T-cell (primary cell): Measurements from ENCODE around the gene LMF2. TPM values are rescaled to one million over a fixed set of nuclear protein-coding genes. Genes with fewer than 3 reads are reported as not detected.

Experiments used
- ATAC-seq, 4 experiments: fragments of 200-7000 bp in 3 of 4; fragments of 150-1000 bp in 1 of 4; cut with Tn5 transposase; replicated peaks in 1 of 4; 1 replicate in 3 of 4; 2 replicates in 1 of 4; pipeline ENCODE4 v1.10.0; 2021; ENCODE audit warnings: moderate library complexity in 3 of 4, mild to moderate bottlenecking in 2 of 4, moderate number of reproducible peaks in 1 of 4
- CTCF ChIA-PET, 2 donors: fragments of 300-600 bp; sonication (Branson Sonifier 250); formaldehyde crosslinking; loops; one replicate each; lab custom pipeline; 2022; ENCODE audit warnings: antibody characterized with exemption in 2 of 2; lab: Charles Lee
- POLR2A ChIA-PET, 2 donors: fragments of 300-600 bp; sonication (Branson Sonifier 250); formaldehyde crosslinking; loops; one replicate each; lab custom pipeline; 2022; ENCODE audit warnings: antibody characterized with exemption in 2 of 2; lab: Charles Lee
- DNase-seq, 35 experiments: peaks; one replicate each; pipeline versions ENCODE4 v3.0.0 to v3.0.0-alpha.2; 2013 to 2023
- H3K27ac ChIP-seq: one replicate; pipeline ENCODE4 v1.5.1; 2013; ENCODE audit warnings: low read length
- H3K27me3 ChIP-seq, 2 experiments: replicated peaks in 1 of 2; 1 replicate in 1 of 2; 2 replicates in 1 of 2; pipeline versions ENCODE4 v1.6.1 to v1.7.0; 2013; ENCODE audit warnings: low read length in 1 of 2, mixed read lengths in 1 of 2; ENCODE audit not compliant: control insufficient read depth in 2 of 2, insufficient read depth in 2 of 2; ENCODE audit errors: extremely low read depth in 1 of 2
- H3K36me3 ChIP-seq, 2 donors: 1 replicate in 1 of 2; 2 replicates in 1 of 2; pipeline versions ENCODE4 v1.6.1 to v1.7.0; 2013; ENCODE audit warnings: low read length in 1 of 2; ENCODE audit not compliant: control insufficient read depth in 2 of 2, insufficient read depth in 1 of 2; ENCODE audit errors: extremely low read depth in 1 of 2
- H3K4me1 ChIP-seq, 2 experiments: 1 replicate in 1 of 2; 2 replicates in 1 of 2; pipeline versions ENCODE4 v1.6.1 to v1.7.0; 2013; ENCODE audit warnings: low read length in 2 of 2, mixed read lengths in 1 of 2; ENCODE audit not compliant: insufficient read depth in 2 of 2, control insufficient read depth in 1 of 2; ENCODE audit errors: extremely low read depth in 1 of 2
- H3K4me3 ChIP-seq, 2 donors: 1 replicate in 1 of 2; 2 replicates in 1 of 2; pipeline versions ENCODE4 v1.5.1 to v1.7.0; 2013; ENCODE audit warnings: mild to moderate bottlenecking in 2 of 2, low read length in 1 of 2, moderate library complexity in 1 of 2; ENCODE audit not compliant: control insufficient read depth in 1 of 2; ENCODE audit errors: extremely low read depth in 1 of 2
- H3K9me3 ChIP-seq: 2 replicates; pipeline ENCODE4 v1.7.0; 2013
- H3K27ac Mint-ChIP-seq, 2 donors: one replicate each; pipeline ENCODE4 v1.8.0; 2020 to 2021; ENCODE audit warnings: mild to moderate bottlenecking in 2 of 2, mixed read lengths in 2 of 2
- H3K27me3 Mint-ChIP-seq, 2 donors: one replicate each; pipeline ENCODE4 v1.8.0; 2021 to 2022; ENCODE audit warnings: mixed read lengths in 2 of 2
- H3K36me3 Mint-ChIP-seq: one replicate; pipeline ENCODE4 v1.8.0; 2021; ENCODE audit warnings: mixed read lengths
- H3K4me1 Mint-ChIP-seq, 3 donors: one replicate each; pipeline ENCODE4 v1.8.0; 2020 to 2022; ENCODE audit warnings: mixed read lengths in 3 of 3, mild to moderate bottlenecking in 1 of 3
- H3K4me3 Mint-ChIP-seq, 3 donors: one replicate each; pipeline ENCODE4 v1.8.0; 2020 to 2022; ENCODE audit warnings: mild to moderate bottlenecking in 3 of 3, mixed read lengths in 3 of 3, moderate library complexity in 3 of 3
- H3K9me3 Mint-ChIP-seq, 3 donors: one replicate each; pipeline ENCODE4 v1.8.0; 2020 to 2022; ENCODE audit warnings: mixed read lengths in 3 of 3
- WGBS: methylation state at CpG from one replicate; pipeline ENCODE4 v1.1.5; 2013; ENCODE audit warnings: missing lambda C conversion rate; ENCODE audit not compliant: insufficient coverage; 5-methylcytosine and 5-hydroxymethylcytosine counted together
- total RNA-seq, 35 experiments: library from RNA in 6 of 35; stranded (reverse) in 6 of 35; fragments of 120-200 nt in 1 of 35; gene quantifications; one replicate each; pipeline versions ENCODE4 v1.2.1 to v1.2.4 and lab custom pipeline; 2013 to 2026

Gene LMF2
- total RNA-seq, 5 donors from 2014 or later (not counting 1 experiment from before 2014, with no cell fraction given) = 90.5 to 188 (median 185) TPM

DNA sequence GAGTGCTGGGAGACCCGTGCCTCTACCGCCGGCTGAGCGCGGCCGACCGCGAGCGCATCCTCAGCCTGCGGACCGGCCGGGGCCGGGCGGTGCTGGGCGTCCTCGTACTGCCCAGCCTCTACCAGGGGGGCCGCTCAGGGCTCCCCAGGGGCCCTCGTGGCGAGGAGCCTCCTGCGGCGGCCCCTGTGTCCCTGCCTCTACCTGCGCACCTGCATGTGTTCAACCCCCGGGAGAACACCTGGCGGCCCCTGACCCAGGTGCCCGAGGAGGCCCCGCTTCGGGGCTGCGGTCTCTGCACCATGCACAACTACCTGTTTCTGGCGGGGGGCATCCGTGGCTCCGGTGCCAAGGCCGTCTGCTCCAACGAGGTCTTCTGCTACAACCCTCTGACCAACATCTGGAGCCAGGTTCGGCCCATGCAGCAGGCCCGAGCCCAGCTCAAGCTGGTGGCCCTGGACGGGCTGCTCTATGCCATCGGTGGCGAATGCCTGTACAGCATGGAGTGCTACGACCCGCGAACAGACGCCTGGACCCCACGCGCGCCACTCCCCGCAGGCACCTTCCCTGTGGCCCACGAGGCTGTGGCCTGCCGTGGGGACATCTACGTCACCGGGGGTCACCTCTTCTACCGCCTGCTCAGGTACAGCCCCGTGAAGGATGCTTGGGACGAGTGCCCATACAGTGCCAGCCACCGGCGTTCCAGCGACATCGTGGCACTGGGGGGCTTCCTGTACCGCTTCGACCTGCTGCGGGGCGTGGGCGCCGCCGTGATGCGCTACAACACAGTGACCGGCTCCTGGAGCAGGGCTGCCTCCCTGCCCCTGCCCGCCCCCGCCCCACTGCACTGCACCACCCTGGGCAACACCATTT, 41.7 kb upstream of the LMF2 start:
- Histone ChIP-seq H3K4me3 (peak overlapping the region; percentile 35 to 60), H3K27me3 (no peaks in the 10 kb centered on the region), H3K4me1 (peaks cover 6 to 58% of the 10 kb centered on the region in 2 experiments), H3K9me3 (no peaks in the 10 kb centered on the region), H3K36me3 (no peaks in the 10 kb centered on the region), H3K27ac (peak overlapping the region; percentile 54)
- peak overlapping the region; percentile 75 to 82 (median 80) for H3K4me3 Mint-ChIP-seq
- CTCF ChIA-PET = interaction anchor here in 1 of 2 donors (0.6 to 2.2 kb wide), 6 partner anchors 9 to 72 kb away, joined by 3 to 9 read pairs (median 7); partner anchors contain the start of genes ADM2 and SCO2
- peak; percentile 8 to 22 (median 20) for ATAC-seq
- peaks cover 3% of the 10 kb centered on the region for H3K36me3 Mint-ChIP-seq
- H3K27ac Mint-ChIP-seq = peak overlapping the region; percentile 86 to 90
- DNase-seq = no peak
- POLR2A ChIA-PET = interaction anchor here (0.8 to 1.2 kb wide), 2 partner anchors 10 kb away, joined by 6 to 12 read pairs; no protein-coding TSS in a partner anchor
- no peaks in the 10 kb centered on the region for H3K27me3 Mint-ChIP-seq
- 49% methylated on average over 62 of the region's 68 CpGs for WGBS
- peaks cover 38 to 48% (median 44%) of the 10 kb centered on the region in 3 donors for H3K4me1 Mint-ChIP-seq
- H3K9me3 Mint-ChIP-seq = no peaks in the 10 kb centered on the region

- Mint-ChIP-seq H3K9me3 (no peaks in the 10 kb centered on the region), H3K4me1 (peaks cover 38 to 48% (median 44%) of the 10 kb centered on the region in 3 donors), H3K27me3 (no peaks in the 10 kb centered on the region), H3K27ac (peak overlapping the region; percentile 79 to 90), H3K36me3 (peaks cover 3% of the 10 kb centered on the region), H3K4me3 (peak overlapping the region; percentile 52 to 69 (median 62))
- H3K4me1 ChIP-seq = peaks cover 6 to 63% of the 10 kb centered on the region in 2 experiments
- ChIA-PET POLR2A (interaction anchor here (0.6 to 1.2 kb wide), 3 partner anchors 9 to 14 kb away, joined by 3 to 12 read pairs (median 4); partner anchors contain the start of gene SYCE3 (in 1 of the 2)), CTCF (interaction anchor here in 1 of 2 donors (0.6 to 2.2 kb wide), 7 partner anchors 8 to 333 kb away, joined by 3 to 9 read pairs (median 7); partner anchors contain the start of genes ADM2 and SCO2)
- H3K4me3 ChIP-seq = peak overlapping the region; percentile 35 to 60
- peak overlapping the region; percentile 80 for H3K27ac ChIP-seq
- ATAC-seq (peak; percentile 70 to 79 (median 76)), DNase-seq (peak in 31 of 35 experiments; percentile 42 to 73 (median 57))
- no peaks in the 10 kb centered on the region for H3K9me3 ChIP-seq
- no peaks in the 10 kb centered on the region for H3K27me3 ChIP-seq
- WGBS = 7% methylated on average over 40 of the region's 56 CpGs
- no peaks in the 10 kb centered on the region for H3K36me3 ChIP-seq
These were observed 40.8 kb upstream of the LMF2 start for GRCh38 chr22:50548040-50548920.

GRCh38 chr22:50547263-50547985, 39.9 kb upstream of the LMF2 start:
- ChIA-PET POLR2A (interaction anchor here in 1 of 2 donors (1.0 kb wide), 1 partner anchor 8 kb away, joined by 3 read pairs; no protein-coding TSS in a partner anchor), CTCF (interaction anchor here in 1 of 2 donors (0.6 to 2.2 kb wide), 4 partner anchors 7 to 332 kb away, joined by 4 to 7 read pairs (median 6); no protein-coding TSS in a partner anchor)
- Histone ChIP-seq H3K9me3 (no peaks in the 10 kb centered on the region), H3K4me1 (peaks cover 6 to 63% of the 10 kb centered on the region in 2 experiments), H3K4me3 (no peak overlapping the region), H3K27me3 (no peaks in the 10 kb centered on the region), H3K36me3 (no peaks in the 10 kb centered on the region), H3K27ac (no peak overlapping the region)
- Mint-ChIP-seq H3K4me1 (peaks cover 38 to 51% (median 47%) of the 10 kb centered on the region in 3 donors), H3K4me3 (peak overlapping the region in 1 of 3 donors; percentile 34), H3K27me3 (no peaks in the 10 kb centered on the region), H3K27ac (peak overlapping the region; percentile 52 to 75), H3K9me3 (no peaks in the 10 kb centered on the region), H3K36me3 (peaks cover 3% of the 10 kb centered on the region)
- WGBS = 82% methylated on average over 34 of the region's 35 CpGs
- no peak for DNase-seq
- no peak for ATAC-seq

- Histone ChIP-seq H3K27ac (no peak overlapping the region), H3K4me3 (no peak overlapping the region), H3K36me3 (no peaks in the 10 kb centered on the region), H3K9me3 (no peaks in the 10 kb centered on the region), H3K27me3 (no peaks in the 10 kb centered on the region), H3K4me1 (peaks cover 6 to 63% of the 10 kb centered on the region in 2 experiments)
- no peaks in the 10 kb centered on the region for H3K27me3 Mint-ChIP-seq
- peaks cover 3% of the 10 kb centered on the region for H3K36me3 Mint-ChIP-seq
- H3K9me3 Mint-ChIP-seq = no peaks in the 10 kb centered on the region
- peak overlapping the region in 2 of 3 donors; percentile 28 to 64 for H3K4me3 Mint-ChIP-seq
- ATAC-seq = no peak
- H3K27ac Mint-ChIP-seq = peak overlapping the region; percentile 70 to 84
- H3K4me1 Mint-ChIP-seq = peaks cover 38 to 59% (median 53%) of the 10 kb centered on the region in 3 donors
- CTCF ChIA-PET = interaction anchor here in 1 of 2 donors (2.2 kb wide), 1 partner anchor 17 kb away, joined by 7 read pairs; no protein-coding TSS in a partner anchor
- WGBS = 90% methylated on average over 75 of the region's 78 CpGs
- DNase-seq = no peak
- POLR2A ChIA-PET = interaction anchor here in 1 of 2 donors (1.0 kb wide), 1 partner anchor 7 kb away, joined by 3 read pairs; no protein-coding TSS in a partner anchor
These were observed 39.1 kb upstream of the LMF2 start for GRCh38 chr22:50546326-50547262.
